Measurements from ENCODE around the gene KCTD6.

KCTD6 gene

GRCh38 chr3:58496206-58496857, 4.4 kb downstream of the KCTD6 start:
- Mint-ChIP-seq H3K4me1 (ENCODE audit: low read depth) (peaks cover 29% of the 10 kb centered on the region), H3K27me3 (ENCODE audit: low read depth) (peaks cover 18% of the 10 kb centered on the region), H3K9me3 (no peaks in the 10 kb centered on the region), H3K4me3 (no peak overlapping the region), H3K36me3 (ENCODE audit: low read depth) (peaks cover 18% of the 10 kb centered on the region), H3K27ac (no peak overlapping the region)

GRCh38 chr3:58497097-58497496, 5.2 kb downstream of the KCTD6 start:
- Mint-ChIP-seq H3K36me3 (ENCODE audit: low read depth) (peaks cover 22% of the 10 kb centered on the region), H3K9me3 (no peaks in the 10 kb centered on the region), H3K4me3 (no peak overlapping the region), H3K27ac (no peak overlapping the region), H3K4me1 (ENCODE audit: low read depth) (peaks cover 27% of the 10 kb centered on the region), H3K27me3 (ENCODE audit: low read depth) (peaks cover 16% of the 10 kb centered on the region)

GRCh38 chr3:58502872-58503271, 11.0 kb downstream of the KCTD6 start:
- H3K4me3 Mint-ChIP-seq = no peak overlapping the region

GRCh38 chr3:58507356-58508078, 15.6 kb downstream of the KCTD6 start:
- Mint-ChIP-seq H3K27me3 (ENCODE audit: low read depth) (no peaks in the 10 kb centered on the region), H3K27ac (no peak overlapping the region), H3K36me3 (ENCODE audit: low read depth) (peaks cover 3% of the 10 kb centered on the region), H3K9me3 (no peaks in the 10 kb centered on the region), H3K4me1 (ENCODE audit: low read depth) (no peaks in the 10 kb centered on the region), H3K4me3 (no peak overlapping the region)

More at GRCh38 chr3:58502872-58503271, 11.0 kb downstream of the KCTD6 start:
- H3K27ac Mint-ChIP-seq = no peak overlapping the region
- H3K36me3 Mint-ChIP-seq (ENCODE audit: low read depth) = peaks cover 20% of the 10 kb centered on the region
- no peaks in the 10 kb centered on the region for H3K27me3 Mint-ChIP-seq (ENCODE audit: low read depth)
- H3K9me3 Mint-ChIP-seq = no peaks in the 10 kb centered on the region
- H3K4me1 Mint-ChIP-seq (ENCODE audit: low read depth) = no peaks in the 10 kb centered on the region

GRCh38 chr3:58508437-58508836, 16.5 kb downstream of the KCTD6 start:
- no peaks in the 10 kb centered on the region for H3K9me3 Mint-ChIP-seq
- peaks cover 2% of the 10 kb centered on the region for H3K36me3 Mint-ChIP-seq (ENCODE audit: low read depth)
- H3K27ac Mint-ChIP-seq = no peak overlapping the region
- no peak overlapping the region for H3K4me3 Mint-ChIP-seq
- no peaks in the 10 kb centered on the region for H3K4me1 Mint-ChIP-seq (ENCODE audit: low read depth)
- H3K27me3 Mint-ChIP-seq (ENCODE audit: low read depth) = no peaks in the 10 kb centered on the region

GRCh38 chr3:58514405-58514804, 22.5 kb downstream of the KCTD6 start:
- H3K4me1 Mint-ChIP-seq (ENCODE audit: low read depth) = no peaks in the 10 kb centered on the region
- H3K27me3 Mint-ChIP-seq (ENCODE audit: low read depth) = peaks cover 12% of the 10 kb centered on the region
- H3K27ac Mint-ChIP-seq = no peak overlapping the region
- no peaks in the 10 kb centered on the region for H3K36me3 Mint-ChIP-seq (ENCODE audit: low read depth)
- H3K9me3 Mint-ChIP-seq = no peaks in the 10 kb centered on the region
- H3K4me3 Mint-ChIP-seq = no peak overlapping the region

- H3K27me3 Mint-ChIP-seq (ENCODE audit: low read depth) = peaks cover 12% of the 10 kb centered on the region
- H3K9me3 Mint-ChIP-seq = no peaks in the 10 kb centered on the region
- H3K36me3 Mint-ChIP-seq (ENCODE audit: low read depth) = no peaks in the 10 kb centered on the region
- H3K4me3 Mint-ChIP-seq = no peak overlapping the region
- H3K4me1 Mint-ChIP-seq (ENCODE audit: low read depth) = no peaks in the 10 kb centered on the region
- H3K27ac Mint-ChIP-seq = no peak overlapping the region
These were observed 26.4 kb downstream of the KCTD6 start for GRCh38 chr3:58518291-58518789.

- H3K4me1 Mint-ChIP-seq (ENCODE audit: low read depth) = no peaks in the 10 kb centered on the region
- H3K9me3 Mint-ChIP-seq = no peaks in the 10 kb centered on the region
- peaks cover 8% of the 10 kb centered on the region for H3K27me3 Mint-ChIP-seq (ENCODE audit: low read depth)
- no peaks in the 10 kb centered on the region for H3K36me3 Mint-ChIP-seq (ENCODE audit: low read depth)
- H3K4me3 Mint-ChIP-seq = no peak overlapping the region
- H3K27ac Mint-ChIP-seq = no peak overlapping the region
These were observed 27.9 kb downstream of the KCTD6 start for GRCh38 chr3:58519668-58520402.

GRCh38 chr3:58520403-58521335, 28.8 kb downstream of the KCTD6 start:
- Mint-ChIP-seq H3K27ac (no peak overlapping the region), H3K9me3 (no peaks in the 10 kb centered on the region)

GRCh38 chr3:58521336-58521670, 29.4 kb downstream of the KCTD6 start:
- Mint-ChIP-seq H3K4me3 (no peak overlapping the region), H3K27ac (no peak overlapping the region), H3K9me3 (no peaks in the 10 kb centered on the region), H3K36me3 (ENCODE audit: low read depth) (no peaks in the 10 kb centered on the region), H3K27me3 (ENCODE audit: low read depth) (peaks cover 8% of the 10 kb centered on the region), H3K4me1 (ENCODE audit: low read depth) (no peaks in the 10 kb centered on the region)

More at GRCh38 chr3:58520403-58521335, 28.8 kb downstream of the KCTD6 start:
- no peaks in the 10 kb centered on the region for H3K36me3 Mint-ChIP-seq (ENCODE audit: low read depth)
- H3K4me1 Mint-ChIP-seq (ENCODE audit: low read depth) = no peaks in the 10 kb centered on the region
- H3K27me3 Mint-ChIP-seq (ENCODE audit: low read depth) = peaks cover 8% of the 10 kb centered on the region
- no peak overlapping the region for H3K4me3 Mint-ChIP-seq

GRCh38 chr3:58521917-58522631, 30.2 kb downstream of the KCTD6 start:
- Mint-ChIP-seq H3K36me3 (ENCODE audit: low read depth) (no peaks in the 10 kb centered on the region), H3K4me3 (no peak overlapping the region), H3K4me1 (ENCODE audit: low read depth) (no peaks in the 10 kb centered on the region), H3K27ac (no peak overlapping the region), H3K27me3 (ENCODE audit: low read depth) (peaks cover 4% of the 10 kb centered on the region), H3K9me3 (no peaks in the 10 kb centered on the region)

GRCh38 chr3:58522759-58523425, 31.0 kb downstream of the KCTD6 start:
- H3K36me3 Mint-ChIP-seq (ENCODE audit: low read depth) = no peaks in the 10 kb centered on the region
- no peaks in the 10 kb centered on the region for H3K4me1 Mint-ChIP-seq (ENCODE audit: low read depth)
- peaks cover 4% of the 10 kb centered on the region for H3K27me3 Mint-ChIP-seq (ENCODE audit: low read depth)
- H3K4me3 Mint-ChIP-seq = no peak overlapping the region
- H3K9me3 Mint-ChIP-seq = no peaks in the 10 kb centered on the region
- no peak overlapping the region for H3K27ac Mint-ChIP-seq

GRCh38 chr3:58524326-58524888, 32.5 kb downstream of the KCTD6 start:
- H3K27ac Mint-ChIP-seq = no peak overlapping the region
- no peaks in the 10 kb centered on the region for H3K36me3 Mint-ChIP-seq (ENCODE audit: low read depth)
- H3K27me3 Mint-ChIP-seq (ENCODE audit: low read depth) = no peaks in the 10 kb centered on the region

More at GRCh38 chr3:58524326-58524888, 32.5 kb downstream of the KCTD6 start:
- no peak overlapping the region for H3K4me3 Mint-ChIP-seq
- H3K4me1 Mint-ChIP-seq (ENCODE audit: low read depth) = no peaks in the 10 kb centered on the region
- H3K9me3 Mint-ChIP-seq = no peaks in the 10 kb centered on the region

Data from T-helper 1 cell treated with Interleukin-12 subunit alpha and Interleukin-12 subunit beta and Interleukin-4 antibody, amounts not matched to agents 30 μg/mL and 1 μg/mL, for 36 hours (primary cell).